K562 (cell line): ENCODE data around the gene TTBK2. TPM values are rescaled to one million over a fixed set of nuclear protein-coding genes. Genes with fewer than 3 reads are reported as not detected.

Experiments
- CREM ChIP-seq: IDR thresholded peaks from 2 replicates; pipeline ENCODE4 v1.6.1; 2014; ENCODE audit warnings: antibody characterized with exemption, low read depth
- DDX20 ChIP-seq: fragments of 450-650 bp; IDR thresholded peaks from 2 replicates; pipeline ENCODE4 v1.6.1; 2016; ENCODE audit warnings: missing genetic modification characterization, low read depth, mild to moderate bottlenecking, missing compliant biosample characterization, moderate library complexity
- FOS ChIP-seq: IDR thresholded peaks from 3 replicates; pipeline ENCODE4 v1.6.1; 2011; ENCODE audit not compliant: insufficient read length; ENCODE audit errors: extremely low read depth
- FOXJ2 ChIP-seq: fragments of 200-800 bp; sonication (Bioruptor generic); IDR thresholded peaks from 2 replicates; pipeline ENCODE4 v1.6.1; 2016; ENCODE audit warnings: missing genetic modification characterization, missing compliant biosample characterization
- KAT7 ChIP-seq: sonication (generic); formaldehyde crosslinking; IDR thresholded peaks from 2 replicates; pipeline ENCODE4 v1.8.0; 2022; ENCODE audit warnings: missing genetic modification reagents, mild to moderate bottlenecking, borderline replicate concordance
- RBM15 ChIP-seq: fragments of 200-400 bp; formaldehyde crosslinking; IDR thresholded peaks from 2 replicates; pipeline ENCODE4 v1.6.1; 2018; ENCODE audit warnings: mild to moderate bottlenecking, low read length, moderate library complexity; ENCODE audit not compliant: insufficient read depth
- RCOR1 ChIP-seq, 2 experiments: IDR thresholded peaks; 2 replicates each; pipeline ENCODE4 v1.6.1; 2012; ENCODE audit warnings: low read depth in 2 of 2, low read length in 2 of 2, borderline replicate concordance in 1 of 2, improper control_type of control experiment in 1 of 2
- ZNF133 ChIP-seq: fragments of 250-450 bp; sonication (Bioruptor Pico); IDR thresholded peaks from 2 replicates; pipeline ENCODE4 v1.4.0; 2020; ENCODE audit warnings: mild to moderate bottlenecking
- ZNF717 ChIP-seq: fragments of 250-450 bp; sonication (Bioruptor Pico); IDR thresholded peaks from 2 replicates; pipeline ENCODE4 v1.5.0; 2021
- polyA plus RNA-seq, 8 experiments: library from polyadenylated mRNA; depleted of rRNA in 4 of 8; stranded (reverse) in 5 of 8; unstranded in 3 of 8; fragments of >200 nt; fragmentation: Nextera tagmentation in 2 of 8; fragmentation: Illumina TruSeq in 1 of 8; extraction: Ambion mirVana in 2 of 8; extraction: Trizol in 1 of 8; gene quantifications; 2 replicates each; pipeline versions ENCODE4 v1.2.1 to v1.2.3, GENCODE V29; 2011 to 2014; ENCODE audit warnings: inconsistent platforms in 1 of 8, missing spikeins in 1 of 8
- total RNA-seq, 7 experiments: library from RNA; depleted of rRNA in 6 of 7; stranded (reverse); fragments of >200 nt in 6 of 7; fragmentation: Illumina TruSeq in 2 of 7; extraction: Trizol in 2 of 7; gene quantifications; 2 replicates each; pipeline versions ENCODE4 v1.2.1 to v1.2.3, GENCODE V29; 2011 to 2021; ENCODE audit warnings: low replicate concordance in 1 of 7
- TF ChIP-seq, protein P1 (sequence below), 2 experiments: fragments of 450-650 bp; formaldehyde crosslinking in 1 of 2; IDR thresholded peaks; 2 replicates each; pipeline versions ENCODE4 v1.4.0 to v1.6.1; 2014 to 2020; ENCODE audit warnings: mild to moderate bottlenecking in 2 of 2, borderline replicate concordance in 1 of 2, low read depth in 1 of 2
- TF ChIP-seq, protein P2 (sequence below): sonication (generic); formaldehyde crosslinking; IDR thresholded peaks from 2 replicates; pipeline ENCODE4 v1.8.0; 2022; ENCODE audit warnings: mild to moderate bottlenecking, missing genetic modification reagents
- TF ChIP-seq, protein P3 (sequence below): sonication (generic); formaldehyde crosslinking; IDR thresholded peaks from 2 replicates; pipeline ENCODE4 v1.9.0; 2022; ENCODE audit warnings: mild to moderate bottlenecking, missing genetic modification reagents
- TF ChIP-seq, protein P4 (sequence below), 3 experiments: fragments of 200-800 bp in 1 of 3; sonication (Bioruptor generic) in 1 of 3; sonication (generic) in 1 of 3; formaldehyde crosslinking in 1 of 3; IDR thresholded peaks; 2 replicates each; pipeline versions ENCODE4 v1.6.1 to v1.8.0; 2016 to 2022; ENCODE audit warnings: mild to moderate bottlenecking in 2 of 3, missing compliant biosample characterization in 2 of 3, missing genetic modification characterization in 2 of 3, missing genetic modification reagents in 1 of 3

TTBK2 gene
- total and polyA plus RNA-seq, 9 of the 15 experiments (the other 6 are each of a cell fraction or from before 2014, with no cell fraction given), result 0.89 to 8.0 (median 4.8) TPM

DNA sequence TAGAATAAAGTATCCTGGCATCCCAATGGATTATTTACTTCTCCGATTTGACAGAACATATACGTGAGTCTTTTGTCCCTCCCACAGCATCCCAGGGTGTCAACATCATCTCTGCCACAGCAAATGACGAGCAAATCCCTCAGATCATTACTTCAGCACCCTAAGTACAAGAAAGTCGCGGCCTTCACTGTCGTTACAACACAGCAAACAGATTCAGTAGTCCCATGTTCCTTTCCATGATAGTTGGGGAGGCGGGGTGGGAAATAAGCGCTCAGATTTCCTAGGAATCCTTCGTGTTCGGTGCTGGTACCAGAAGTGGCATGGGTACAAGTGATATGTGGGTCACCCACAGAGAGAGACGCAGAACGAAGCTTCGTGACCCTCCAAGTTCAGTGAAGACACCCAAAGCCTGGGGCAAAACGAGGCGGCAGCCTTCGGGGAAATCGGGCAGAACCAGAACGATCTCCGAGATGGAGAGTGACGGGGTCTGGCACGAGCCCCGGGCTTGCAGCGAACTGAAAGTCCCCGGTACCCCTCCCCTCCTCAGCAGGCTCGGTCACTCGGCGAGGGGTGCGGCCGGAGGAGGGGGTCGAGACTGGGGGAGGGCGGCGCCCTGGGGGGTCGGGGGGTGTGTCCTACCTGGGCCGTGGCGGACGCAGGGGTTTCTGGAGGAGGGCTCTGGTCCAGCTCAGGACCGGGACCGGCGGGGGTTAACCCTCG is 619 bp downstream of the TTBK2 start (continued):
- TF ChIP-seq, protein P1, sequence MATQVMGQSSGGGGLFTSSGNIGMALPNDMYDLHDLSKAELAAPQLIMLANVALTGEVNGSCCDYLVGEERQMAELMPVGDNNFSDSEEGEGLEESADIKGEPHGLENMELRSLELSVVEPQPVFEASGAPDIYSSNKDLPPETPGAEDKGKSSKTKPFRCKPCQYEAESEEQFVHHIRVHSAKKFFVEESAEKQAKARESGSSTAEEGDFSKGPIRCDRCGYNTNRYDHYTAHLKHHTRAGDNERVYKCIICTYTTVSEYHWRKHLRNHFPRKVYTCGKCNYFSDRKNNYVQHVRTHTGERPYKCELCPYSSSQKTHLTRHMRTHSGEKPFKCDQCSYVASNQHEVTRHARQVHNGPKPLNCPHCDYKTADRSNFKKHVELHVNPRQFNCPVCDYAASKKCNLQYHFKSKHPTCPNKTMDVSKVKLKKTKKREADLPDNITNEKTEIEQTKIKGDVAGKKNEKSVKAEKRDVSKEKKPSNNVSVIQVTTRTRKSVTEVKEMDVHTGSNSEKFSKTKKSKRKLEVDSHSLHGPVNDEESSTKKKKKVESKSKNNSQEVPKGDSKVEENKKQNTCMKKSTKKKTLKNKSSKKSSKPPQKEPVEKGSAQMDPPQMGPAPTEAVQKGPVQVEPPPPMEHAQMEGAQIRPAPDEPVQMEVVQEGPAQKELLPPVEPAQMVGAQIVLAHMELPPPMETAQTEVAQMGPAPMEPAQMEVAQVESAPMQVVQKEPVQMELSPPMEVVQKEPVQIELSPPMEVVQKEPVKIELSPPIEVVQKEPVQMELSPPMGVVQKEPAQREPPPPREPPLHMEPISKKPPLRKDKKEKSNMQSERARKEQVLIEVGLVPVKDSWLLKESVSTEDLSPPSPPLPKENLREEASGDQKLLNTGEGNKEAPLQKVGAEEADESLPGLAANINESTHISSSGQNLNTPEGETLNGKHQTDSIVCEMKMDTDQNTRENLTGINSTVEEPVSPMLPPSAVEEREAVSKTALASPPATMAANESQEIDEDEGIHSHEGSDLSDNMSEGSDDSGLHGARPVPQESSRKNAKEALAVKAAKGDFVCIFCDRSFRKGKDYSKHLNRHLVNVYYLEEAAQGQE (IDR thresholded peaks at IDR 0.05; ENCODE audit: borderline replicate concordance), result peak; percentile 20; the same call in 1 of the 2 replicates
- TF ChIP-seq, protein P1 (CRISPR knock-in tag; IDR thresholded peaks at IDR 0.05; ENCODE audit: low read depth), result no peak
- TF ChIP-seq ZNF133 (no peak), RCOR1 (IDR thresholded peaks at IDR 0.05; ENCODE audit: borderline replicate concordance in 1 of 2, low read depth in 2 of 2, low read length in 2 of 2) (0 out of 4 replicates have a peak, but pooled peaks of 1 of the 2 experiments have one; percentile 16), ZNF717 (CRISPR knock-in tag) (no peak), FOS (no peak), RBM15 (no peak), DDX20 (tag) (0 out of 2 replicates have a peak, but pooled peaks have one; percentile 10), FOXJ2 (0 out of 2 replicates have a peak, but pooled peaks have one; percentile 35), CREM (peak; percentile 2; the same call in 1 of the 2 replicates), KAT7 (0 out of 2 replicates have a peak, but pooled peaks have one; percentile 24)
- TF ChIP-seq, protein P2, sequence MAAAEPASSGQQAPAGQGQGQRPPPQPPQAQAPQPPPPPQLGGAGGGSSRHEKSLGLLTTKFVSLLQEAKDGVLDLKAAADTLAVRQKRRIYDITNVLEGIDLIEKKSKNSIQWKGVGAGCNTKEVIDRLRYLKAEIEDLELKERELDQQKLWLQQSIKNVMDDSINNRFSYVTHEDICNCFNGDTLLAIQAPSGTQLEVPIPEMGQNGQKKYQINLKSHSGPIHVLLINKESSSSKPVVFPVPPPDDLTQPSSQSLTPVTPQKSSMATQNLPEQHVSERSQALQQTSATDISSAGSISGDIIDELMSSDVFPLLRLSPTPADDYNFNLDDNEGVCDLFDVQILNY (CRISPR knock-in tag), result no peak
- TF ChIP-seq, protein P3, sequence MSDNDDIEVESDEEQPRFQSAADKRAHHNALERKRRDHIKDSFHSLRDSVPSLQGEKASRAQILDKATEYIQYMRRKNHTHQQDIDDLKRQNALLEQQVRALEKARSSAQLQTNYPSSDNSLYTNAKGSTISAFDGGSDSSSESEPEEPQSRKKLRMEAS (CRISPR knock-in tag), result 0 out of 2 replicates have a peak, but pooled peaks have one; percentile 17
- TF ChIP-seq, protein P4, sequence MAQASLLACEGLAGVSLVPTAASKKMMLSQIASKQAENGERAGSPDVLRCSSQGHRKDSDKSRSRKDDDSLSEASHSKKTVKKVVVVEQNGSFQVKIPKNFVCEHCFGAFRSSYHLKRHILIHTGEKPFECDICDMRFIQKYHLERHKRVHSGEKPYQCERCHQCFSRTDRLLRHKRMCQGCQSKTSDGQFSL (CRISPR knock-in tag; IDR thresholded peaks at IDR 0.05), result 0 out of 2 replicates have a peak, but pooled peaks have one; percentile 43
- TF ChIP-seq, protein P4 (tag; IDR thresholded peaks at IDR 0.05), result no peak
